IPS-NIHi7 (cell line): ENCODE results near the gene GABARAPL2.
"Not testable (repeated sequence)": the region's sequence is repeated elsewhere in the genome, so short reads cannot be mapped to it uniquely, and the experiment has no call there.

Source experiments
- DNase-seq: peaks from one replicate; pipeline ENCODE4 v3.0.0; 2012; ENCODE audit warnings: mixed read lengths; ENCODE audit errors: extremely low spot score

Gene GABARAPL2

GRCh38 chr16:75591927-75592326, 25.7 kb downstream of the GABARAPL2 start:
- not testable (repeated sequence) for DNase-seq

DNA sequence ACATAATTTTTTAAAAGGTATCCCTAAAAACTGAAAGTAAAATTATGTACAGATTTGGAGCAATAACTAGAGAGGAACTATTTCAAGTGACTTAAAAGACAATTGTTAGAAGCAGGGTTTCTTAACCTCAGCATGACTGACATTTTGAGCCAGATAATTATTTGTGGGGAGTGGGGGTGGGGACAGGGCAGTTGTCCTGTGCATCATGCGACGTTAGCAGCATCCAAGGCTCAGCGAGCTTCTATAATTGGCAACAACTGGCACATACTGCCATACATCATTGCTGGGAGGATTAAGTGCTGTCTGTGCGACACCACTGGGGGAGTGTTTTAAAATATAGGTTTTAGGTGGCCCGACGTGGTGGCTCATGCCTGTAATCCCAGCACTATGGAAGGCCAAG, 27.1 kb downstream of the GABARAPL2 start:
- DNase-seq, result no peak

DNA sequence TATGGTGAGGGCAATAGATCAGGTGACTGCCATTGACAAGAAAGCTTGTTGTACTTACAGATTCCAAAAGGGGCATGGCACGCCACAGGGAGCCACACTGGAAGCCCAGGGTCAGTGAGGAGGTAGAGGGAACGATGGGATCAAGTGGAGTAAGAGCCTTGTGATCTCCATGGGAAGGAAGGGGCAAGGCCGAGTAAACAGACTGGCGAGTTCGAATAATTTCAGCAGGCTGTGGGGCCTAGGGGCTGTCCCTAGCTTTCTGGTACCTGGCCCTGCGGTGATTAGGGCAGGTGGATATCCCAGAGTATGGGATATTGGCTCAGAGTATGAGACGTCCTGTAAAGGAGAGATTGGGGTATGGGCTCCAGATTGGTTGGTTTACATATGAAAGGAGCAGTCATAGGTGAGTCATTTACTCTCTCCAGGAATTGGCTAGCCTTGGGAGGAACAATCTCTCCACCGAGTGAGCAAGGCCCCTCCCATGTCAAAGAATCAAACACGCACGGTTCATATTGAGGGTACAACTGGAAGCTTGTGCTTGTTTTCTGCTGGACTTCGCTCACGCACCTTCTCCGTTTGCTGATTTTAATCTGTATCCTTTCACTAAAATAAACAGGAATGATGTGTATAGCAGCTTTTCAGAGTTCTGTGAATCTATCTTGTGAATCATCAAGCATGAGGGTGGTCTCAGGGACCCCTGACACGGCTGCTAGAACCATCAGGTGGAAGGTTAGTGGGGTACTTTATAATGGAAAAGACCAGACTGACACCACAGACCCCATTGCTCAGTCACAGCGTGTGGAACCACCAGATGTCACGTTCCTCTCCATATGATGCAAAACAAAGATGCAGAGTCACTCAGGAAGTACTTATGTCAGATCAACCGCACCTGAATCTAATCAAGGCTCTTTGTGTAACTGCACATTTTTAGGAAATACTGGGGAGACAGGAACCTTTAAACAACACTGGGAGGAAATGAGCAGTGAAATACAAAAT, 27.9 kb downstream of the GABARAPL2 start:
- DNase-seq, result peak; percentile 80

- no peak for DNase-seq
Observed at GRCh38 chr16:75599452-75600277, 33.5 kb downstream of the GABARAPL2 start.

DNA sequence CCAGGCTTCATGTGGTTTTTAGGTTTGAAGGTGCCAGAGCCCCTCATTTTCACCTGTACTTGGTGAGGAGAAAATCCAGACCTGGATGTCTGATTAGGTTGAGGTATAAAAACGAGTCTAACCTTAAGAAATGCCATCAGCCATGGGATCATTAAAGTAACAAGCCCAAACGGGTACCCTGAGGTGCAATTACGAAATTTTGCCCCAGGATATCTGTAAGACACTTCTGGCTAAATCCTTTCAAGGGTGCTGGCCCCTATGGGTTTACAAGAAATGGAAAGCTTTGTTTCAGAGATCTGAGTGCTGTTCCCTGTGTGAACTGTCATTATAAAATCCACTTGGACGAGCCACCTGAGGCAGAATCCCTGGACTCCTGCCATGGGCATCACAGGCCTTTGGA, 37.1 kb downstream of the GABARAPL2 start:
- DNase-seq, result no peak

GRCh38 chr16:75606507-75606906, 40.3 kb downstream of the GABARAPL2 start:
- DNase-seq, result no peak

DNA sequence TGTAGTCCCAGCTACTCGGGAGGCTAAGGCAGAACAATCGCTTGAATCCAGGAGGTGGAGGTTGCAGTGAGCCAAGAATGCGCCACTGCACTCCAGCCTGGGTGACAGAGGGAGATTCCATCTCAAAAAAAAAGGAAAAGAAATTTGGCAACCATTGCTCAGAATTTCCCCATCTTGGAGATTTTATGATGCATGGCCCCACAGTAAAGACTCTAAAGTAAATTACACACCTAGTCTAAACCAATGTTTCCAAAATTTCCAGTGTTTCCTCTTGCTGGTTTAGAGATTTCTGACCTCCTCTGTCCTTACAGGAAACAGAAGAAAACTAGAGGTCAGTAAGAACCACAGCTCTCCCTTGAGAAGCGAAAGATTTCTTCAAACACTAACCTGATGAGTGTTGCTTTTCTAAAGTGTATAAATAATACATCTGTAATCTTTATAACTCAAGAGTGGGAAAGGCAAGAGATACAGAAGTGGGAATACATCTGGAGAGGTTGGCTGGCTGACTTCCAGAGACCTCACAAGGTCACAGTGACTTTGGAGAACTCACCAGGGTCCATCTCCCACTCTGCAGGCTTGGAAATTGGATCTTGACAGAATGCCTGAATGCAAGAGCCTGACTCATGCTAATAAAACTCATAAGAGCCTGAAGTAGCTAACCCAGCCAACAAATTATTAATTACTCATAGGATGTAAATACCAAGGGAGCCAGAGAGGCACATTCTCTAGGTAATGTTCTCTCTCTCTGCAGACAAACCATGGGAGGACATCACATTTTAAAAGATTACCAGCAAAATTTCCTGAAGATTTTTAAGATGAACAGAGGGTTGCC, 48.1 kb downstream of the GABARAPL2 start:
- no peak for DNase-seq

DNA sequence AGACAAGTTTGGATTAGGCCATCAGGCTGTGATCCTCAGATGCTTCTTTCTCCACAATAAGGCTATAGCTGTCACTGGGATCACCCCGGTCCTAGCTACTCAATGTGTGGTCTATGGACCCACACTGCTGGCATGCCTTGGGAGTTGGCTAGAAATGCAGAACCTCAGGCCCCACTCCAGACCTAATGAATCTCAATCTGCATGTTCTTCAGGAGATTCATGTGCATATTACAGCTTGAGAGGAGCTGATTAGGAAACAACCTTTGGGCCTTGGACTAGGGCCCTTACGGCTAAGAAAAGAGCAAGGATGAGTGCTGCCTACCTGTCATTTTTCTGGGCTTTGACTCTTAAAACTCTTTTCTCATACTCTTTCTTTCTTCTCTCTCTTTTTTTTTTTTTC, 49.4 kb downstream of the GABARAPL2 start:
- DNase-seq, result no peak

DNA sequence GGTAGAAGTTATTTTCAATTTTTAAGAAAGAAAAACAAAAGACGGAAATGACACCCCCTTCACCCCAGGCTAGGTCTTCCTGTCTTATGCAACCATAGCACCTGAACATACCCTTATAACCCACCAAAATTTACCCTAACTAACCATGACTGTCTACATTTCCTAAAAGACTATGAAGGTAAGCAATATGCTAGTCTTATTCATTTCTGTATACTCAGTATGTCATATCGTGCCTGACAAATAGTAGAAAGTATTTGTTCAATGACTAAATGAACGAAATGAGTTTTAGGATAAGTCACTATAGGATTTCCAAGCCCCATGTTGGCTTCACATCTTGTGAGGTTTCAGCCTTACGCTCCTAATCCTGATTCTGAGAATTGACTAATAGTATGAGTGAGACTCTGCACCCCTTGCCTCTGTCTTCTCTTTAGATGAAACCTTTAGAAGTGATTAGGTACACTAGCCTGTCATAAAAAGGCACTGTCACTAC, 50.4 kb downstream of the GABARAPL2 start:
- no peak for DNase-seq

DNA sequence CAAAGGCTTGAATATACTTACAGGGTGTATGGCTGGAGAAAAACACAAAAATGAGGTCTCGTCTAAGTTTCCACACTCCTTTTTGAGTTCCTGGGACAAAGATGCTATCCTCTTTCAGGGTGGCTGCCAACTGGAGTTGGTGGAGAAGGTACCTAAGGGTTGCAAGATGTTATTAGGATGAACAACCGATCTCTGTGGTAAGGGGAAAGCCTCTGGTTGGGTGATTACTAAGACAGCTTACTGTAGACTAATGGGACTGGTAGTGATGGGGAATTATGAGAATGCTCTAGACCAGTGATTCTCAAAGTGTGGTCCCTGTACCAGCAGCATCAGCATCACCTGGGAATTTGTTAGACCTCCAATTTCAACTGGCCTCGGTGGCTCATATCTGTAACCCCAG, 50.9 kb downstream of the GABARAPL2 start:
- DNase-seq, result no peak

DNA sequence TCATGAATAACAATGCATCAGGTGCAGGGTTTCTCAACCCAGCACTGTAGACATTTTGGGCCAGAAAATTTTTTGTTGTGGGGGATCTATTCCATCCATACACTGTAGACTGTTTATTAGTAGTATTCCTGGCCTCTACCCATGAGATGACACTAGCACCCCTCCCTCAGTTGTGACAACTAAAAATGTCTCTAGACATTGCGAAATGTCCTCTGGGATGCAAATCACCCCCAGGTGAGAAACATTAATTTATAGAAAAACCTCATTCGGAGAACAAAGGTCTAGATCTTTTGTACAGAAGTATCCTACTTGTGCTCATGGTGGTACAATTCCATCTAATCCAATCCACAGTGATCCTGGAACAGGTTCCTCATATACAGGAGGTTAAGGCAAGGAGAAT, 52.6 kb downstream of the GABARAPL2 start:
- DNase-seq, result no peak

DNA sequence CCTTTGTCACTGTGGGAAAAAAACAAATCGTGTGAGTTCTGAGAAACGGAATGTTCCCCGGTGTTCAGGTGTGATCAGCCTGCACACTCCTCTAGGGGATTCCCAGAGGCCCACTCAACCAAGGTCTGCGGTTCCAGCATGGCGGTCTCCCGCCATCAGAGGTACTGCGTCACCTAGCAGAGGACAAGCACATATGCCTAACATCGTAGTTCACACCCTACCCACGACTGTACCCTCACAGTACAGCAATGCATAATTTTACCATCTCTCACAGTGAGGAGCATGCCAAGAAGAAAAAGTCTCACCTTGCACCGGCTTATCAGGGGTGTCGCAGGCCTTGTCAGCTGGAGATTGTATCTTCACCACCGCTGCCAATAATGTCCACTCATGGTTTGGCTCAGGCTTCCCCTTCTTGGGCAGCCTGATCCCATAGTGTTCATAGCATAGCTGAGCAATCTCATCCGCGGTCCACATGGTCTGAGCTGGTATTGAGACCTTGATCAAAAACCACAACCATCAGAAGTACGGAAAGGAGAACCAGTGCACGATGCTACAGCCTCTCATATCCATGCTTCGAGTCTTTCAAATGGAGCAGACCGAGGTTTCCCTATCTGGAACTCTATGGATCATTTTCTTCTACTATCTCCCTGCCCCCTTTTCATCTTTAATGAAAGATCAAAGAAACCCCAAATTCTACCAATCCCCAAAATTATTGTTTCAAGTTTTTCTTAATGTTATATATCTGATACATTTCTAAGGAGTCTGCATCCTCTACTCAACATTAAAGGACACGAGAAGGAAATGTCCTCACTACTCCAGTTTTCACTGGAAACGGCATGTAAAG, 54.4 kb downstream of the GABARAPL2 start:
- no peak for DNase-seq

DNA sequence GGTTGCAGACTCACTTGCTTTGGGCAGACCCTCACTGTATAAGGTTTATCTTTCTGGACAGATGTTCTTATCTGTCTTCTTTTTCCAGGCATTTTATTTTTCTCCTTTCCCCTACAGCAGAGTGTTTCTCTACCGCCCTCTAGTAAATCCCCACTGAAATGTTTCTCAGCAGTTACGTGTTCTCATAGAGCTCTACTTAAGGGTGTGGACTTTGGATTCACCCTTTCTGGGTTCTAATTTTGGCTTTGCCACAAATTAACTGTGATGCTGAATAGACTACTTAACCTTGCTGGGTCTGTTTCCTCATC, 54.9 kb downstream of the GABARAPL2 start:
- DNase-seq, result peak; percentile 28

DNA sequence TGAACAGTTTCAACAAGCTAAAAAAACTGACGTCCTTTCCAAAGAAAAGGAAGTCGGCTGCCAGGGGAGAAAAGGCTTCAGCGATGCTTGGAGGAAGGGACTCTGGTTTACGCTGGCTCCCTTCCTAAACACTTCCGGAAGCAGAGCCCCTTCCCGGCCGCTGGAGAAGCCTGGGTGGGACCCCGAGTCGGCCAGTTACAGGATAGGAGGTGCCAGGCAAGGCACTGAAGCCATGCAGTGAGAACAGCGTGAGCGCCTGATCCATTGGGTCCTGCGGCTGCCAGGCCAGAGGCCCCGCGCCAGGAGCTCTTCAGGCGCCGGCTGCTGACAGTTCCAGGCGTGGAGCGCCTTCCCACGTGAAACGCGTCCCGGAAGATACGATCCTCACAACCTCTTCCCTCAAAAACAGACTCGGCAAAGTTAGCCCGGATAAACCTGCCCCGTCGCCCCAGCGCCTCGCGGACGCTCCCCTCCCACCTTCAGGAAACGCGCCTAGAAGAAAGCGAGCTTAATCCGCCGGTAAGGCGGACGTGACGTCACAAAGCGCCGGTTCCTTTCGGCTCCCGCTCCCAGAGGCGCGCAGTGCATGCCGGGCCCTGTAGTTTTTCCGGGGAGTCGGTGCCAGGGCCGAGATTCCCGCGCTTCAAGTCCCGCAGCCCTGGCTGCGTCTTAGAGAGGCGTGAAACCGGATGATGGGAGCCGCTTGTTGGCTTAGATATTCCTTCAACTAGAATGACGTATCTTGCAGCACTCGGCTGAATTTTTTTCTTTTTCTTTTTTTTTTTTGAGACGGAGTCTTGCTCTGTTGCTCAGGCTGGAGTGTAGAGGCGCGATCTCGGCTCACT, 56.8 kb downstream of the GABARAPL2 start, which contains the start of gene ADAT1:
ADAT1 (minus strand) TSS at position 521 of the 845 bp plus-strand sequence. CDS start 2,482 bp downstream, outside the sequence.
- DNase-seq, result peak; percentile 97

- no peak for DNase-seq
Observed at GRCh38 chr16:75624921-75625334, 58.7 kb downstream of the GABARAPL2 start.

DNA sequence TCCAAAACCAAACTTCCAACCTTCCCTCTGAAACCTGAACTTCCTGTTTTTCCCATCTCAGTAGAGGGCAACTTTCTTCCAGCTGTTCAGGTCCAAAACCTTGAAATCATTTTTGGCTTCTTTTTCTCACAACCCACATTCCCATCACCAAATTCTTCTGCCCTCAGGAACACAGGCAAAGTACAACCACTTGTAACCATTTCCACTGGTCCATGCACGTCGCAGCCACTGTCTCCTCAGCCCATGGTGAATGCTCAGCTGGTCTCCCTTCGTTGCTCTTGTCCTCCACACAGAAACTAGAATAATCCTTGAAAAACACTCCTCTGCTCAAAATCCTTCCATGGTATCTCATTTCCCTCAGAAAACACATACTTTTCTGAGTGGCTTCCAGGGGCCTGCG, 60.6 kb downstream of the GABARAPL2 start:
- DNase-seq, result no peak
